T-helper 9 cell (primary cell): Measurements from ENCODE around the gene XXYLT1.

Experiments used
- DNase-seq: peaks from one replicate; pipeline ENCODE4 v3.0.0-alpha.2; 2020

XXYLT1 gene

GRCh38 chr3:195182470-195182795, 88.5 kb downstream of the XXYLT1 start:
- no peak for DNase-seq

- no peak for DNase-seq
Observed at GRCh38 chr3:195181741-195182469, 89.1 kb downstream of the XXYLT1 start.

- DNase-seq = no peak
Observed at GRCh38 chr3:195181113-195181498, 89.9 kb downstream of the XXYLT1 start.

- no peak for DNase-seq
Observed at GRCh38 chr3:195180490-195181112, 90.4 kb downstream of the XXYLT1 start.

GRCh38 chr3:195179776-195180489, 91.0 kb downstream of the XXYLT1 start:
- no peak for DNase-seq

- DNase-seq = no peak
Observed at GRCh38 chr3:195178124-195178910, 92.6 kb downstream of the XXYLT1 start.

- no peak for DNase-seq
Observed at GRCh38 chr3:195177422-195178123, 93.4 kb downstream of the XXYLT1 start.

GRCh38 chr3:195176776-195177175, 94.2 kb downstream of the XXYLT1 start:
- DNase-seq = no peak

GRCh38 chr3:195175476-195176337, 95.3 kb downstream of the XXYLT1 start:
- no peak for DNase-seq

GRCh38 chr3:195175076-195175475, 95.9 kb downstream of the XXYLT1 start:
- DNase-seq = no peak

- no peak for DNase-seq
Observed at GRCh38 chr3:195173657-195174056, 97.3 kb downstream of the XXYLT1 start.

GRCh38 chr3:195172896-195173295, 98.1 kb downstream of the XXYLT1 start:
- no peak for DNase-seq

- DNase-seq = no peak
Observed at GRCh38 chr3:195172039-195172684, 98.8 kb downstream of the XXYLT1 start.

- no peak for DNase-seq
Observed at GRCh38 chr3:195171093-195171873, 99.7 kb downstream of the XXYLT1 start.

GRCh38 chr3:195170496-195170895, 100.5 kb downstream of the XXYLT1 start:
- DNase-seq = no peak

- no peak for DNase-seq
Observed at GRCh38 chr3:195169011-195169649, 101.8 kb downstream of the XXYLT1 start.

GRCh38 chr3:195168009-195168762, 102.8 kb downstream of the XXYLT1 start:
- DNase-seq = no peak

- no peak for DNase-seq
Observed at GRCh38 chr3:195165790-195166189, 105.2 kb downstream of the XXYLT1 start.

GRCh38 chr3:195165265-195165609, 105.7 kb downstream of the XXYLT1 start:
- no peak for DNase-seq
